ENCODE measurements around the gene SLC6A11.

The SLC6A11 gene

DNA sequence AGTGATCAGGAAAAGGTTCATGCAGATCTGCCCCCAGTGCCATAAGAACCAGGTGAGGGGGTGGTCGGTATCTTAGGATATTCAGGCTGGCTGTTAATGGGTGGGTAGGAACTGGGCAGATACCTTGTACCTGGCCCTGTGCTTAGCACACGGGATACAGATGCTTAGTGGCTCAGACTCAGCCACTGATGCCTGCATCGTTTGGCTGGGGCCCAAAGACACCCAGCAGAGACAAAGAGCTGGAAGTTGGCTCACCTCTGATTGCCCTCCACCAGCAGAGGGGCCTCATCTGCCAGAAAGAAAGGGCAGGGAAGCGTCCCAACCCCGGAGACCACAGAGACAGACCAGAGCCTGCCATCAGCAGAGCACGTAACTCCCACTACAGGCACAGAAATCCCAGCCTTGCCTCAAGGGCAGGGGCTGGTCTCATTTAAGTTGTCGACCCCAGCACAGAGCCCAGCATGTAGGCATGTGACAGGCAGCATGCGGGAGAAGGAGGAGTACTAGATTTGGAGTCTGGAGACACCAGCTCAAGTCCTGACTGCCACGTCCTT lies 112.5 kb downstream of the SLC6A11 start:
- DNase-seq (ENCODE audit: low read depth in 3 of 3, low spot score in 1 of 3) = no peak

DNA sequence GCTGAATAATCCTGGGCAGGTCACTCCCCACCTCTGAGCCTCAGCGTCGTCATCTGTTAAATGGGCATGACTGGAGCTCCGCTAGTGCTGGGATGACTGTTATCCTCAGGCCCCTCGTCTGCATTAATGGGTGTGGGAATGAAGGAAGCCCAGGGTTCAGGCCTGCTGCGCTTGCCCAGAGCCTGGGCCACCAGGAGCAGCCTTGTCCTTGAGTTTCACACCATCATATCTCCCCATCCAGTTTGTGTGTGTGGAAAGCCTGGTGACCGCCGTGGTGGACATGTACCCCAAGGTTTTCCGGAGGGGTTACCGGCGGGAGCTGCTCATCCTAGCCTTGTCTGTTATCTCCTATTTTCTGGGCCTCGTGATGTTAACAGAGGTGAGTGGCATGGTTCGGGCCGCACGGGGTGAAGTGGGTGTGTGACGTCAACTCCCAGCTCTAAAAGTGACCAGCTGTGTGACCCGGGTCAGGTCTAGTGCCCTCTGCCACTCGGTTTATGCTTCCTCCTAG lies 113.0 kb downstream of the SLC6A11 start:
- DNase-seq (ENCODE audit: low read depth in 3 of 3, low spot score in 1 of 3) = no peak

- no peak for DNase-seq (ENCODE audit: low read depth in 3 of 3, low spot score in 1 of 3)
These were observed 114.1 kb downstream of the SLC6A11 start for GRCh38 chr3:10929978-10930665.

GRCh38 chr3:10930666-10931040 lies 114.6 kb downstream of the SLC6A11 start:
- no peak for DNase-seq (ENCODE audit: low read depth in 3 of 3, low spot score in 1 of 3)

DNA sequence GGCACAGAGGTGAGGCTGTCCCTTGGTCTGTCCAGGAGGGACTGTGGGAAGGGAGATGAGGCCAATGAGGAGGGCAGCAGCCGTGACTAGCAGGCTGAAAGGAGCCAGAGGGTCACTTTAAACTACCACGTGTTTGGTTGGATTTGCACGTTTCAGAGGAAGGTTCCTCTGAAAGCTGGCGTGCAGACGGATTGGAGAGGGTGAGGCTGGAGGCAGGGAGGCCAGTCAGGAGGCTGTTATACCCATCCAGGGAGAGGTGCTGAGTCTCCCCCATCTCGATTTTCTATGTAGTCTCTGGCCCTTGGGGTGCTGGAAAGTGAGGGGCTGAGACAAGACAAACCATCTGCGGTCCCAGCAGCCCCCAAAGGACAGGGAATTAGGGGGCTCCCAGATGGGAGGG lies 116.6 kb downstream of the SLC6A11 start:
- no peak for DNase-seq (ENCODE audit: low read depth in 3 of 3, low spot score in 1 of 3)

GRCh38 chr3:10933021-10933420 lies 117.0 kb downstream of the SLC6A11 start:
- no peak for DNase-seq (ENCODE audit: low read depth in 3 of 3, low spot score in 1 of 3)

DNA sequence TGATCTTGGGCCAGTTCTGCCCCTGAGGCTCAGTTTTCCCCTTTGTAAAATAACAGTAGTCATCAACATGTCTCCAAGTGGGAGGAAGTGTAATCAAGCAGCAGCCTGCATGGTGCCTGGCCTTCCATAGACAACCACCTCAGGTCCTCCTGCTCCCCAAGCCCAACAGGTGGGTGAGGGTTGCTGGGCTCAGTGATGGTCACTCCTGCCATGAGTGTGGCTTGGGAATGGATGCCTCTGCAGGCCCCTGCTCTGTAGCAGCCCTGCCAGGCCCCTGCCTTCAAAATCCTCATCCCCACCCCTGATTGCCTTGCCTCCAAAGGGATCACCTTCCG lies 117.4 kb downstream of the SLC6A11 start:
- no peak for DNase-seq (ENCODE audit: low read depth in 3 of 3, low spot score in 1 of 3)

- no peak for DNase-seq (ENCODE audit: low read depth in 3 of 3, low spot score in 1 of 3)
These were observed 117.9 kb downstream of the SLC6A11 start for GRCh38 chr3:10933805-10934481.

- DNase-seq (ENCODE audit: low read depth in 3 of 3, low spot score in 1 of 3) = no peak
These were observed 119.0 kb downstream of the SLC6A11 start for GRCh38 chr3:10935028-10935427.

DNA sequence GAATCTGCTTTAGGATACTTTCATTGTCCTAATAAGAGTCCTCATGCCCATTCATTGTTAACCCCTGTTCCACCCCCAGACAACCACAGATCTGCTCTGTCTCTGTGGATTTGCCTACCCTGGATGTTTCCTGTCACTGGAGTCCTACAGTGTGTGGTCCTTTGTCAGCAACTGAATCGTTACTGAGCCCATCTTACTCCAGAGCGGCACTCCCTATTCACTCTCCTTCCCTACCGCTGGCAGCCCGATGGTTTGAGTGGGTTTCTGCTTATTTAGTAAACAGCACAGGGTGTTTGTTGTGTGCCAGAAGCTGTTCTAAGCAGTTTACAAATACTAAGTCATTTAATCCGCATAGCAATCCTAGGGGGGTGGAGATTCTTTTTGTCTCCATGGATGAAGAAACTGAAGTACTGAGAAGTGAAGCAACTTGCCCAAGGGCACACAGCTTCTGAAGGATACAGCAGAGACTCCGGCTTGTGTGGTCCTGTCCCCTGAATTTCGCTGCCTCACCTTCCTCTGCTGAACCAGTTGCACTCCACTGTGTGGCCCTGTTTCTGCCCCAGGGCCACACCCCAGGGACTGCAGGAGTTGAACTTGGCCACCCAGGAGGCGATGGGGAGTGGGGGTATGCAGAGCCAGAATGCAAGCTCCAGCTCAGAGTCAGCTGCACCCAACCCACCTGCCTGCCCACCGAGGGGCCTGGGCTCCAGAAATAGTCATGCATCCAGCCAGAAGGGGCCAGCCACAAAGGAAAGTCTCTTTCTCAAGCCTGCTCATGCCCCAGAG lies 120.0 kb downstream of the SLC6A11 start:
- no peak for DNase-seq (ENCODE audit: low read depth in 3 of 3, low spot score in 1 of 3)

GRCh38 chr3:10936686-10937085 lies 120.7 kb downstream of the SLC6A11 start:
- no peak for DNase-seq (ENCODE audit: low read depth in 3 of 3, low spot score in 1 of 3)

DNA sequence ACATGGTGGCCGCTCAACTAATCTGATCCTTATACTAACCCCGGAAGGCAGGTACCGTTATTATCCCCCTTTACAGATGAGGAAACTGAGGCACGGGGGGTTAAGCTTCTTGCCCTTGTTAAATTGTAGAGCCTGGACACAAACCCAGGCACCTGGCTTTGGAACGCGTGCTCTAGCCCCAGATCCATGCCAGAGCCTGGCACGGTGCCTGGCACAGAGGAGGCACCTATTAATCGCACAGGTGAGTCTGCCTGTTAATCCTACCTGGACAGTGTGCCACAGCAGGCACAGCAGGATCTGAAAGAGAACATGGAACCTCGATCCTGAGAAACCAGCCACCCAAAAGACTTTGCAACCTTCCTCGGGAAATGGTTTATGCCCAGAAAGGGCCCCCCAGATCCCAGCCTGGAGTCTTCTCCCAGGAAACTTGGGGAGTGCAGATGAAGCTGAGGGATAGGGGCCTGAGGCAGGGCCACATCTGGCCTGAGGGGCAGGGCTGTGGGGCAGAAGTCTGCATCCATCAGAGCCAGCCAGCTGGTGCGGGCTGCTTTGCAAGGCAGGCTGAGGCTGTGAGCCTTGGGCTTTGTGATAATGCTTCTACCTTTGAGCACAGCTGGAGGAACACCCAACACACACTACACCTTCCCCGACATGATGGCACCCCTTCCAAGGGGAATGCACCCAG lies 121.3 kb downstream of the SLC6A11 start:
- DNase-seq (ENCODE audit: low read depth in 3 of 3, low spot score in 1 of 3) = no peak

GRCh38 chr3:10939556-10939955 lies 123.5 kb downstream of the SLC6A11 start:
- DNase-seq (ENCODE audit: low read depth in 3 of 3, low spot score in 1 of 3) = no peak

- DNase-seq (ENCODE audit: low read depth in 3 of 3, low spot score in 1 of 3) = no peak
These were observed 124.1 kb downstream of the SLC6A11 start for GRCh38 chr3:10940106-10940505.

DNA sequence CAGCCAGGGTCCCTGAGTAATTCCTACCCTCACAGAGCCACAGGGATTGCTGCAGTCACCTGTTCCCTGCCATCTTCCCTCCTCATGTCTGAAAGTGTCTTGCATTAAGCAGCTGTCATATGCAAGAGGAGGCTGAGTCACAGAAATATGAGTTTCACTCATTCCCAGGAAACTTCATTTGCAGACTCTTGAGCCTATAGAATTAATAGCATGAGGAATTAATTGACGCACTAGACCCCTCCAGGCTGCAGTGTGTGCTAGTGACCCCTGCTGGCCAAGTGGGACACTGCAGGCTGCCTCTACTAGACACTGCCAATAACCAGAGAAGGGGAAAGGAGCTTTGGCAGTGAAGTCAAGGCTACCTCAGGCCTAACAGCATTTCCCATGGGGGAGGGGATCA lies 125.9 kb downstream of the SLC6A11 start:
- DNase-seq (ENCODE audit: low read depth in 3 of 3, low spot score in 1 of 3) = no peak

- DNase-seq (ENCODE audit: low read depth in 3 of 3, low spot score in 1 of 3) = no peak
These were observed 126.7 kb downstream of the SLC6A11 start for GRCh38 chr3:10942690-10943205.

DNA sequence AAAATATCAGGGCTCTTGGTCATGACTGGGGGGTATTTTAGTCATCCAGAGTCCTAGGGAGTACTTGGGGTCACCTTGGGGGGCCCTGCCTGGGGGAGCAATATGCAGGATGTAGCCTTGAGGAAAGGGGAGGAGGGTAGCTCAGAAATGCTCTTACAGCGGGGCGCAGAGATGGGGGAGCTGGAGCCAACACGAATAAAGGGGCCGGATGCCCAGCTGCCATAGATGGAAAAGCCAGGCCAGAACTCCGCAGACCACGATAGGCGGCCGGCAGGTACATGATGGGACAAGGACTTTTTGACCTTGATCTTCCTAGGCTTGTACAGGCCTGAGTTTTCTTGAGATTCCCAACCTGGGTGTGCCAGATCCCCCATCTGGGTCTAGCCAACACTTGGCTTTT lies 128.8 kb downstream of the SLC6A11 start:
- no peak for DNase-seq (ENCODE audit: low read depth in 3 of 3, low spot score in 1 of 3)

- peak in 2 of 3 donors; percentile 3 to 21 for DNase-seq (ENCODE audit: low read depth in 3 of 3, low spot score in 1 of 3)
These were observed 129.8 kb downstream of the SLC6A11 start for GRCh38 chr3:10945683-10946287.

DNA sequence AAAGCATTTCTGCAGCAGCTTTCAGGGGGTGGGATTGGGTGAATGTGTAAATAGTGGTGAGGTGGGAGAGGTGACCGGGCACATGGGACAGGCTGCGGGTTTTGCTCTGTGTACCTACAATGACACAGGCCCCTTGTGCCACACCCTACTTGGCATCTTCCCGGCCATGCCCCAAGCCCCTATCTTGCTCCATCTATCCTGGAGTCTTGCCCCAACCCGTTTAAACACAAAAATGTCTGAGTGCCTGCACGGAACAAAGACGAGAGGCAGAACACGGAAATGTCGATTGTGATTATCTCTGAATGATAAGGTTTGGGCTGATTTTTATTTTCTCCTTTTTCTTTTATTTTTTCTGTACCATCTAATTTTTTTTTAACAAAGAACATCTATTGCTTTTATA lies 130.5 kb downstream of the SLC6A11 start:
- no peak for DNase-seq (ENCODE audit: low read depth in 3 of 3, low spot score in 1 of 3)

GRCh38 chr3:10948326-10948725 lies 132.3 kb downstream of the SLC6A11 start:
- no peak for DNase-seq (ENCODE audit: low read depth in 3 of 3, low spot score in 1 of 3)

GRCh38 chr3:10949197-10949596 lies 133.2 kb downstream of the SLC6A11 start:
- DNase-seq (ENCODE audit: low read depth in 3 of 3, low spot score in 1 of 3) = no peak

Data from stimulated activated CD4-positive, alpha-beta T cell treated with anti-CD3 and anti-CD28 coated beads, TNF-alpha, amount 100 ng/mL, for 1 hour (primary cell).